HuH-7.5 (cell line): ENCODE data around the gene LPP.

Experiments used
- DNase-seq: peaks from one replicate; pipeline ENCODE4 v3.0.0; 2011; ENCODE audit warnings: low spot score

Gene LPP

DNA sequence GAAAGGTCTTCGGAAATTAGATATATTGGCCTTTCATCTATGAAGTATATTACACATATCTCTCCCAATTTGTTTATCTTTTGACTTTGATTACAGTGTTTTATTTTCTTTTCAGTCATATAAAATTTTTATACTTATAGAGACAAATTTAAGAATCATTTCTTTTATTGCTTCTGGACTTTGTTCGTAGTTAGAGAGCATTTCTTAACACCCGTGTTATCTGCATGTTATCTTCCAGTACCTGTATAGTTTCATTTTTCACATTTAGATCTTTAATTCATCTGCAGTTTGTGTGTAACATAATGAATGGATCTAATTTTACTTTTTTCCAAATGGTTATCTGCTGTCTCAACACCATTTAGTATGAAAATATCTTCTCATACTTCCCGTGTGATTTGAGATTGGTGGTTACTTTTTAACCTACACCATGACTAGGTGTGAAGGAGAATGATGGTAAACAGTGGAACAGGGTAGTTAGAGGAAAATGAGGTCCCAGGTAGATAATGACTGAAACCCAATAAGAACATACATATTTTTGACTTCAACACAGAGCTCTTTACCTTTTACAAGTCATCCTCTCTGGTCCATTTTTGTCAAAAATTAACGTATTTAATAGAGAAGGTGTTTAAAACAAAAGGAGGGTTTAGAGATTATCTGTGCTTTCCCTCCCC is 99.3 kb downstream of the LPP start:
- no peak for DNase-seq

DNA sequence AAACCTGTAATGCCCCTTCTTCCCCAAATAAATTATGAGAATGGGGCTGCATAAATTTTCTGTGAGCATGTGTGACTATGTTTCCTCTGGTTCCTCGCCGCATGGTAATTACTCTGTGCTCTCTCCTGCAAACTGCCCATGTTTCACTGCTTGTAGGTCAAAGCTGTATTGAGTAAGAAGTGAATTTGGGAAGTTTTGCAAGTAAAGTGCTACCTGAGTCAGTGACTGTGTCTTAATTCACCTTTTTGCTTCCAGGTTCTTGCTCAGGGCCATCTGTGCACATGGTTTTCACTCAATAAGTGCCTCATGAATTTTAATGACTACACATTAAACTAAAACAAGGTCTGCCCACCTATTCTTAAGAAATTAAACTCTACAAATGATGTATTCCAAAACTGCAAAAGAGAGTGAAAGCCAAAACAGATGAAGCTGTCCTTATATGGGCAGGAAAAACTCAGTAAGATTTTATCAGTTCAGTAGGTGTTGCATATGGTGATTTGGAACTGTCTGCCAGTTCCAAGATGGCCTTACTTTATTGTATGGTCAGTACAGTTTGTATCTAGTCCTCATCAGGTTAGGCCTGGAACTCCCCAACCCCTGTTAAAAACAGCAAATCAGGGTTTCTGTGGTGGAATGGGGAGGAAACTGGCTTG is 100.0 kb downstream of the LPP start:
- DNase-seq: no peak

- DNase-seq: no peak
Observed at GRCh38 chr3:188254520-188255070, 100.6 kb downstream of the LPP start.

GRCh38 chr3:188255190-188255589 is 101.2 kb downstream of the LPP start:
- no peak for DNase-seq

- no peak for DNase-seq
Observed at GRCh38 chr3:188256758-188257157, 102.8 kb downstream of the LPP start.

- no peak for DNase-seq
Observed at GRCh38 chr3:188257384-188258026, 103.5 kb downstream of the LPP start.

- DNase-seq: no peak
Observed at GRCh38 chr3:188259191-188259590, 105.2 kb downstream of the LPP start.

DNA sequence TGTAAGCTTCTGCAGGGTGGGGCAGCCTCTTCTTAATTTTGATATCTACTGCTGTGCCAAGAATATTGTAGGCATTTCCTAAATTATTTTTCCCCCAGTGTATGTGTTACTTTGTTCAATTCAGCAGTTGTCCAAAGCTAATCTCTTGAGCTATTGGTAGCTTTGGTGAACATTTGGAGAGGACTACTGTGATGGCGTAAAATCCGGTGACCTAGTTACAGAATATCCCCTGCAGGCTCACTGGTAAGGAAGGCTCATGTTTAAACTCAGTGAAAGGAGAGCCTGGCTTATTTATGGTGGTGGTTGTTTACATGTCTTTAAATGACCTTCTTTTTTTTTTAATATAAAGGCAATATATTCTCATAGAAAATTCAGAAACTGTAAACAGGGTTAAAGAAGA is 105.6 kb downstream of the LPP start:
- no peak for DNase-seq

GRCh38 chr3:188261011-188261410 is 107.1 kb downstream of the LPP start:
- DNase-seq: no peak

DNA sequence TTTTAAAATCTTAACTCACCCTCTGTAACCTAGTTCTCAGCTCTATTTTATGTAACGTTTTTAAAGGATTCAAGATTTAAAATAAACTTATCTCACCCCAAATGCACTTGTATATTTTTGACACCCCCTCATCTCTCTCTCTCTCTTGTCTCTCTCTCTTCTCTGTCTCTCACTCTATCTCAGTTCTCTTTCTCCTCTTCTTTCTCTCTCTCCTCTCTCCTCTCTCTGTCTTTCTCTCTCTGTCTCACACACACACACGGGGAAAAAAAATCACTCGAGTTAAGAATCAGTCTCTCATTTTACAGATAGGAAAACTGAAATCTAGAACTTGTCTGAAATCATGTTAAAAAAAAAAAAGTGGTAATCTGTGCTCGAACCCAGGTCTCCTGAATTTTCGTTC is 108.5 kb downstream of the LPP start:
- no peak for DNase-seq

- no peak for DNase-seq
Observed at GRCh38 chr3:188262913-188263683, 109.1 kb downstream of the LPP start.

- no peak for DNase-seq
Observed at GRCh38 chr3:188264226-188265207, 110.6 kb downstream of the LPP start.

DNA sequence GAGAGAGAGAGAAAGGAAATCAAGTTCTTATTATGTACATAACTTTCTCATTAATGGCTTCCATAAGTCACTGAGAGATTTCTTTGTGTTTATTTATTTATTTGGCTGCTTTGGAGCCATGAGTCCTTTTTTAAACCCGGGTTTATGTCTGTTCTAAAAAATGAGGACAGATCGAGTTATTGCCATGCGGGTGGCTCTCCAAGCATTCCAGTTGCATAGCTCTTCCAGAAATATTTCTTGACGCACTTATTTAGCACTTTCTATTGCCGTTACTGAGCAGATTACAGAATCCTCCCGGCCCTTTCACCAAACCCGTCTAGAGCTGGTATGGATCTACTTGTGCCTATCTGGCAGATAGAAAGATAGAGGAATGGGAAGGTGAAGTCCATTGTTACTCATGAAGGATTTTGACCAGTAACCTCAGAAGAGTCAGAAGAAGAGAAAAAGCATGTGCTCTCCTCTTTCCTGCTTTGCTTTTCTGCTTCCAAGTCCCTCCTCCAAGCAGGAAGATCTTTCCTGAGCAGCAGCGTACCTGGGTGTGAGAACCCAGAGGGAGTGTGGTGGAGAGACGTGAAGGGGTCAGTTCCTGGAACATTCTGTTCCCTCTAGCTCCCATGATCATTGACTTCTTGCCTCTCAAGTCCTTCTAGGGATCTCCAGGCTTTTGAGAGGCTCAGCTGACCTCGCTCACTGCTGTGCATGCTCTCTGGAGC is 112.8 kb downstream of the LPP start:
- DNase-seq: no peak

- no peak for DNase-seq
Observed at GRCh38 chr3:188267790-188268335, 113.9 kb downstream of the LPP start.

- no peak for DNase-seq
Observed at GRCh38 chr3:188268336-188268735, 114.4 kb downstream of the LPP start.

- DNase-seq: no peak
Observed at GRCh38 chr3:188269040-188269439, 115.1 kb downstream of the LPP start.

GRCh38 chr3:188270423-188270972 is 116.5 kb downstream of the LPP start:
- no peak for DNase-seq

DNA sequence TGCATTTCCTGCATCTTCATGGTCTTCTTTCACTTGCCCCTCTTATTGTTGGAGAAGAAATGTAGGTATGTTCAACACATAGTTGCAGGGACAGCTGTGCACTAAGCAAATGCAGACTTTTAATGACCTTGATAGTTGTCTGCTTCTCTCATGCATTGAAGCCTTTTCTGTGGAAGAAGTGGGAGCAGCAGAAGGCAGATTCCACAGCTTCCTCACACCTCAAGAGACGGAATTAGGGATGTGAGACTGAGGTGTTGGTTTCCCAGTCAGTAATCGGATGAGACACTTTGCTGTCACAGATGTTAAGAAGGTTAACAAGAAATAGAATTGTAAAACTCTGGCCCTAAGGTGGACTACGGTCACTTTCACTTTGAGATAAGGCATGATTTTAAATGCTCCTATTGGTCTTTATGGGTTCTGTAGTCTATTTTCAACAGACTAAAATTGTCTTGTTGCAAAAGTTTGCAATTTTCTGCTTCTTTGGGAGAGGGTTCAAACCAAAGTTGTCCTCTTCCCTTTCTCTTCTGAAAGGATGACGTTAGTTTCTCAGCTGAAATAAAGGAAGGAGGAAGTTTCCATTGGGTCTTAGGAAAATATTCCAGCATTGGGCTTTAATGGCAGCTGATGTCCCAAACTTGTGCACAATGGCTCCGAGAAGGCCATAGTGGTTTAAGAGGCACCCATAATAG is 117.4 kb downstream of the LPP start:
- DNase-seq: no peak
